Naive B cell (primary cell): ENCODE results near the gene ITGB2. TPM values are rescaled to one million over a fixed set of nuclear protein-coding genes. Genes with fewer than 3 reads are reported as not detected.

Experiments
- ATAC-seq, 2 donors: fragments of 150-1000 bp; cut with Tn5 transposase; 2 replicates each; pipeline ENCODE4 v1.10.0; 2021; ENCODE audit warnings: low read depth in 2 of 2, mild to moderate bottlenecking in 2 of 2, moderate library complexity in 2 of 2
- DNase-seq: peaks from one replicate; pipeline ENCODE4 v3.0.0; 2022
- H3K27ac Mint-ChIP-seq, 6 donors: one replicate each; pipeline ENCODE4 v1.8.0; 2020 to 2022; ENCODE audit warnings: mild to moderate bottlenecking in 6 of 6, mixed read lengths in 6 of 6, moderate library complexity in 5 of 6, inconsistent platforms in 2 of 6
- H3K27me3 Mint-ChIP-seq, 3 donors: one replicate each; pipeline ENCODE4 v1.8.0; 2021 to 2022; ENCODE audit warnings: mixed read lengths in 3 of 3, mild to moderate bottlenecking in 1 of 3
- H3K36me3 Mint-ChIP-seq, 2 donors: one replicate each; pipeline ENCODE4 v1.8.0; 2020 to 2022; ENCODE audit warnings: mixed read lengths in 2 of 2, inconsistent platforms in 1 of 2, mild to moderate bottlenecking in 1 of 2
- H3K4me1 Mint-ChIP-seq, 3 donors: one replicate each; pipeline ENCODE4 v1.8.0; 2020 to 2022; ENCODE audit warnings: mixed read lengths in 3 of 3, inconsistent platforms in 1 of 3, mild to moderate bottlenecking in 1 of 3, moderate library complexity in 1 of 3
- H3K4me3 Mint-ChIP-seq, 8 donors: one replicate each; pipeline ENCODE4 v1.8.0; 2020 to 2022; ENCODE audit warnings: mild to moderate bottlenecking in 8 of 8, mixed read lengths in 8 of 8, moderate library complexity in 8 of 8, inconsistent platforms in 2 of 8
- H3K9me3 Mint-ChIP-seq, 7 donors: one replicate each; pipeline ENCODE4 v1.8.0; 2020 to 2022; ENCODE audit warnings: mixed read lengths in 7 of 7, mild to moderate bottlenecking in 5 of 7, inconsistent platforms in 2 of 7, moderate library complexity in 1 of 7
- polyA plus RNA-seq, 6 donors: library from polyadenylated mRNA; unstranded; fragments of 300-500 nt; fragmentation: Illumina TruSeq; gene quantifications; one replicate each; pipeline ENCODE4 v1.2.3, GENCODE V29; 2021; ENCODE audit warnings: low read depth in 6 of 6

Gene ITGB2
- 100 to 1,000 TPM; 220 to 346 (median 303) TPM for polyA plus RNA-seq

- ATAC-seq (peak; percentile 90 to 92), DNase-seq (peak; percentile 85)
- peaks cover 0 to 16% of the 10 kb centered on the region in 2 donors for H3K36me3 Mint-ChIP-seq
- H3K9me3 Mint-ChIP-seq: peaks cover 0 to 2% (median 0%) of the 10 kb centered on the region in 7 donors
- peak within 1 kb of the TSS; percentile 99 to 100 (median 100) for H3K27ac Mint-ChIP-seq
- no peaks in the 10 kb centered on the region for H3K27me3 Mint-ChIP-seq
- H3K4me3 Mint-ChIP-seq: peak within 1 kb of the TSS; percentile 90 to 100 (median 98)
- H3K4me1 Mint-ChIP-seq: peaks cover 55 to 90% (median 85%) of the 10 kb centered on the region in 3 donors
Observed at GRCh38 chr21:44920694-44921604, at the start of gene ITGB2. TSS of gene ITGB2 (minus strand) at chr21:44920899. CDS start at chr21:44910782, 10,117 bp downstream.

GRCh38 chr21:44969931-44970755 lies 49.4 kb upstream of the ITGB2 start:
- no peak overlapping the region for H3K4me3 Mint-ChIP-seq
- H3K27ac Mint-ChIP-seq: peak overlapping the region in 3 of 6 donors; percentile 24 to 76 (median 50)
- H3K9me3 Mint-ChIP-seq: no peaks in the 10 kb centered on the region
- peaks cover 0 to 6% of the 10 kb centered on the region in 2 donors for H3K36me3 Mint-ChIP-seq
- H3K27me3 Mint-ChIP-seq: peaks cover 0 to 4% (median 0%) of the 10 kb centered on the region in 3 donors
- ATAC-seq (no peak), DNase-seq (no peak)
- H3K4me1 Mint-ChIP-seq: peaks cover 15 to 23% (median 22%) of the 10 kb centered on the region in 3 donors

- Mint-ChIP-seq H3K4me3 (peak overlapping the region in 1 of 8 donors; percentile 47), H3K4me1 (peaks cover 17 to 33% (median 27%) of the 10 kb centered on the region in 3 donors), H3K27me3 (peaks cover 0 to 4% (median 0%) of the 10 kb centered on the region in 3 donors), H3K36me3 (peaks cover 4 to 5% of the 10 kb centered on the region in 2 donors), H3K27ac (peak overlapping the region in 1 of 6 donors; percentile 76), H3K9me3 (no peaks in the 10 kb centered on the region)
- DNase-seq (no peak), ATAC-seq (no peak)
Observed at GRCh38 chr21:44969066-44969670, 48.5 kb upstream of the ITGB2 start.

- no peak overlapping the region for H3K27ac Mint-ChIP-seq
- DNase-seq: no peak
- peaks cover 21 to 34% (median 27%) of the 10 kb centered on the region in 3 donors for H3K4me1 Mint-ChIP-seq
- H3K4me3 Mint-ChIP-seq: peak overlapping the region in 1 of 8 donors; percentile 61
- no peak for ATAC-seq
- H3K27me3 Mint-ChIP-seq: peaks cover 0 to 4% (median 0%) of the 10 kb centered on the region in 3 donors
- peaks cover 8 to 9% of the 10 kb centered on the region in 2 donors for H3K36me3 Mint-ChIP-seq
- no peaks in the 10 kb centered on the region for H3K9me3 Mint-ChIP-seq
Observed at GRCh38 chr21:44967082-44968047, 46.7 kb upstream of the ITGB2 start.

- H3K4me3 Mint-ChIP-seq: peak overlapping the region in 2 of 8 donors; percentile 21 to 43
- no peak for DNase-seq
- H3K4me1 Mint-ChIP-seq: peaks cover 21 to 34% (median 27%) of the 10 kb centered on the region in 3 donors
- H3K36me3 Mint-ChIP-seq: peaks cover 12 to 16% of the 10 kb centered on the region in 2 donors
- ATAC-seq: no peak
- no peaks in the 10 kb centered on the region for H3K9me3 Mint-ChIP-seq
- peaks cover 0 to 4% (median 0%) of the 10 kb centered on the region in 3 donors for H3K27me3 Mint-ChIP-seq
- H3K27ac Mint-ChIP-seq: no peak overlapping the region
Observed at GRCh38 chr21:44966135-44967081, 45.7 kb upstream of the ITGB2 start.

- H3K27ac Mint-ChIP-seq: peak overlapping the region in 1 of 6 donors; percentile 44
- peaks cover 0 to 4% (median 0%) of the 10 kb centered on the region in 3 donors for H3K27me3 Mint-ChIP-seq
- H3K36me3 Mint-ChIP-seq: peaks cover 12 to 16% of the 10 kb centered on the region in 2 donors
- DNase-seq (no peak), ATAC-seq (no peak)
- H3K4me1 Mint-ChIP-seq: peaks cover 21 to 34% (median 27%) of the 10 kb centered on the region in 3 donors
- peak overlapping the region in 6 of 8 donors; percentile 22 to 74 (median 56) for H3K4me3 Mint-ChIP-seq
- no peaks in the 10 kb centered on the region for H3K9me3 Mint-ChIP-seq
Observed at GRCh38 chr21:44965251-44966022, 44.7 kb upstream of the ITGB2 start.

GRCh38 chr21:44964381-44964780 lies 43.7 kb upstream of the ITGB2 start:
- peaks cover 18 to 25% (median 20%) of the 10 kb centered on the region in 3 donors for H3K4me1 Mint-ChIP-seq
- no peaks in the 10 kb centered on the region for H3K9me3 Mint-ChIP-seq
- ATAC-seq (no peak), DNase-seq (no peak)
- peaks cover 12 to 16% of the 10 kb centered on the region in 2 donors for H3K36me3 Mint-ChIP-seq
- peaks cover 0 to 4% (median 0%) of the 10 kb centered on the region in 3 donors for H3K27me3 Mint-ChIP-seq
- no peak overlapping the region for H3K27ac Mint-ChIP-seq
- H3K4me3 Mint-ChIP-seq: no peak overlapping the region

GRCh38 chr21:44962403-44962966 lies 41.8 kb upstream of the ITGB2 start:
- peaks cover 0 to 4% (median 0%) of the 10 kb centered on the region in 3 donors for H3K27me3 Mint-ChIP-seq
- peak overlapping the region in 1 of 6 donors; percentile 78 for H3K27ac Mint-ChIP-seq
- H3K36me3 Mint-ChIP-seq: peaks cover 12 to 19% of the 10 kb centered on the region in 2 donors
- no peaks in the 10 kb centered on the region for H3K9me3 Mint-ChIP-seq
- ATAC-seq (no peak), DNase-seq (no peak)
- peaks cover 16 to 26% (median 19%) of the 10 kb centered on the region in 3 donors for H3K4me1 Mint-ChIP-seq
- H3K4me3 Mint-ChIP-seq: no peak overlapping the region

- Mint-ChIP-seq H3K27ac (no peak overlapping the region), H3K4me1 (peaks cover 11 to 19% (median 11%) of the 10 kb centered on the region in 3 donors), H3K27me3 (peaks cover 0 to 3% (median 0%) of the 10 kb centered on the region in 3 donors), H3K9me3 (peaks cover 0 to 1% (median 0%) of the 10 kb centered on the region in 7 donors), H3K4me3 (no peak overlapping the region), H3K36me3 (peaks cover 12 to 29% of the 10 kb centered on the region in 2 donors)
- no peak for ATAC-seq
- DNase-seq: no peak
Observed at GRCh38 chr21:44960141-44961092, 39.7 kb upstream of the ITGB2 start.
